Measurements from ENCODE around the gene FKBP1B. TPM values are rescaled to one million over a fixed set of nuclear protein-coding genes. Genes with fewer than 3 reads are reported as not detected.

Gene FKBP1B
- total RNA-seq, 1 experiment from 2014 or later: 3.7 TPM

DNA sequence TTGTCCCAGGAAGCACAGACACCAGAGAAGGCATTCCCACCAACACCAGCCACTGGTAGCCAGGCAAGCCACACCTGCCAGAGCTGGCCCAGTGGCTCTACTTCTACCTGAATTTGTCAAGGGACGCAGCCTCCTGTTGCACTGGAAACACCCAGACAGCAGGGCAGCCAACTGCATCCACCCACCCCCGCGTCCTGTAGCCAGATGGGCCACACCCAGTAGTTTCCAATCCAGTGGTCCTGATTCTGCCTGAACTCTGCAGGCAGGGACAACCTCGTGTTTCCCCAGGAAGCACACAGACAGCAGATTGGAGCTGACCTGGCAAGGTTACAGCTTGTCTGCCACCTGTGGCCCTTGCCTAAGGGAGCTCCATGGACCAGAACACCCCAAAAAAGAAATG lies 55.4 kb downstream of the FKBP1B start:
- Histone ChIP-seq H3K27ac (ENCODE audit: low read depth, low read length, poor library complexity, severe bottlenecking) (no peak overlapping the region), H3K27me3 (replicated peaks; ENCODE audit: insufficient read depth, low read depth, low read length, poor library complexity) (no peaks in the 10 kb centered on the region), H3K4me3 (ENCODE audit: low read depth, low read length, poor library complexity, severe bottlenecking) (no peak overlapping the region), H3K36me3 (ENCODE audit: insufficient read depth, low read length, poor library complexity, severe bottlenecking) (no peaks in the 10 kb centered on the region), H3K9me3 (ENCODE audit: low read depth, low read length, poor library complexity, severe bottlenecking) (no peaks in the 10 kb centered on the region), H3K4me1 (ENCODE audit: insufficient read depth, low read length, poor library complexity, severe bottlenecking) (no peaks in the 10 kb centered on the region)
- no peak for DNase-seq (ENCODE audit: low spot score)
- no TSS peak for BruUV-seq (replicated peaks)
- ChIA-PET POLR2A (ENCODE audit: low non-redundant PET) (no interaction called here), CTCF (interaction anchor here (0.6 kb wide), 1 partner anchor 338 kb away, joined by 3 read pairs; no protein-coding TSS in a partner anchor)
- intact Hi-C loops (cut with micrococcal nuclease; ENCODE audit: unreplicated experiment): no loop called here
- TF ChIP-seq, protein P1, sequence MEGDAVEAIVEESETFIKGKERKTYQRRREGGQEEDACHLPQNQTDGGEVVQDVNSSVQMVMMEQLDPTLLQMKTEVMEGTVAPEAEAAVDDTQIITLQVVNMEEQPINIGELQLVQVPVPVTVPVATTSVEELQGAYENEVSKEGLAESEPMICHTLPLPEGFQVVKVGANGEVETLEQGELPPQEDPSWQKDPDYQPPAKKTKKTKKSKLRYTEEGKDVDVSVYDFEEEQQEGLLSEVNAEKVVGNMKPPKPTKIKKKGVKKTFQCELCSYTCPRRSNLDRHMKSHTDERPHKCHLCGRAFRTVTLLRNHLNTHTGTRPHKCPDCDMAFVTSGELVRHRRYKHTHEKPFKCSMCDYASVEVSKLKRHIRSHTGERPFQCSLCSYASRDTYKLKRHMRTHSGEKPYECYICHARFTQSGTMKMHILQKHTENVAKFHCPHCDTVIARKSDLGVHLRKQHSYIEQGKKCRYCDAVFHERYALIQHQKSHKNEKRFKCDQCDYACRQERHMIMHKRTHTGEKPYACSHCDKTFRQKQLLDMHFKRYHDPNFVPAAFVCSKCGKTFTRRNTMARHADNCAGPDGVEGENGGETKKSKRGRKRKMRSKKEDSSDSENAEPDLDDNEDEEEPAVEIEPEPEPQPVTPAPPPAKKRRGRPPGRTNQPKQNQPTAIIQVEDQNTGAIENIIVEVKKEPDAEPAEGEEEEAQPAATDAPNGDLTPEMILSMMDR (conservative IDR thresholded peaks at IDR 0.05; ENCODE audit: low read depth, low read length): no peak
- TF ChIP-seq EZH2 (IDR thresholded peaks at IDR 0.05; ENCODE audit: borderline replicate concordance, low read depth, low read length, poor library complexity, severe bottlenecking): no peak

- POLR2A ChIA-PET (ENCODE audit: low non-redundant PET): interaction anchor here (0.6 kb wide), 1 partner anchor 99 kb away, joined by 4 read pairs; no protein-coding TSS in a partner anchor
- H3K36me3 ChIP-seq (ENCODE audit: insufficient read depth, low read length, poor library complexity, severe bottlenecking): no peaks in the 10 kb centered on the region
Observed at GRCh38 chr2:24105816-24106215, 56.3 kb downstream of the FKBP1B start.

GRCh38 chr2:24106786-24107185 lies 57.2 kb downstream of the FKBP1B start:
- ChIA-PET CTCF (no interaction called here), POLR2A (ENCODE audit: low non-redundant PET) (no interaction called here)
- H3K9me3 ChIP-seq (ENCODE audit: low read depth, low read length, poor library complexity, severe bottlenecking): no peaks in the 10 kb centered on the region
- no peak overlapping the region for H3K27ac ChIP-seq (ENCODE audit: low read depth, low read length, poor library complexity, severe bottlenecking)
- no TSS peak for BruUV-seq (replicated peaks)
- intact Hi-C loops (cut with micrococcal nuclease; ENCODE audit: unreplicated experiment): no loop called here
- TF ChIP-seq, protein P1 (conservative IDR thresholded peaks at IDR 0.05; ENCODE audit: low read depth, low read length): no peak
- no peak for TF ChIP-seq EZH2 (IDR thresholded peaks at IDR 0.05; ENCODE audit: borderline replicate concordance, low read depth, low read length, poor library complexity, severe bottlenecking)
- H3K4me3 ChIP-seq (ENCODE audit: low read depth, low read length, poor library complexity, severe bottlenecking): no peak overlapping the region
- no peaks in the 10 kb centered on the region for H3K4me1 ChIP-seq (ENCODE audit: insufficient read depth, low read length, poor library complexity, severe bottlenecking)
- H3K36me3 ChIP-seq (ENCODE audit: insufficient read depth, low read length, poor library complexity, severe bottlenecking): no peaks in the 10 kb centered on the region
- DNase-seq (ENCODE audit: low spot score): no peak
- H3K27me3 ChIP-seq (replicated peaks; ENCODE audit: insufficient read depth, low read depth, low read length, poor library complexity): no peaks in the 10 kb centered on the region

More at GRCh38 chr2:24105816-24106215, 56.3 kb downstream of the FKBP1B start:
- CTCF ChIA-PET: no interaction called here
- intact Hi-C loops (cut with micrococcal nuclease; ENCODE audit: unreplicated experiment): no loop called here
- Histone ChIP-seq H3K9me3 (ENCODE audit: low read depth, low read length, poor library complexity, severe bottlenecking) (no peaks in the 10 kb centered on the region), H3K4me1 (ENCODE audit: insufficient read depth, low read length, poor library complexity, severe bottlenecking) (no peaks in the 10 kb centered on the region), H3K27me3 (replicated peaks; ENCODE audit: insufficient read depth, low read depth, low read length, poor library complexity) (no peaks in the 10 kb centered on the region), H3K4me3 (ENCODE audit: low read depth, low read length, poor library complexity, severe bottlenecking) (no peak overlapping the region), H3K27ac (ENCODE audit: low read depth, low read length, poor library complexity, severe bottlenecking) (no peak overlapping the region)
- BruUV-seq (replicated peaks): no TSS peak
- no peak for TF ChIP-seq EZH2 (IDR thresholded peaks at IDR 0.05; ENCODE audit: borderline replicate concordance, low read depth, low read length, poor library complexity, severe bottlenecking)
- TF ChIP-seq, protein P1 (conservative IDR thresholded peaks at IDR 0.05; ENCODE audit: low read depth, low read length): no peak
- no peak for DNase-seq (ENCODE audit: low spot score)

All from A673 (cell line).